Measurements from ENCODE around the gene VWF. TPM values are rescaled to one million over a fixed set of nuclear protein-coding genes. Genes with fewer than 3 reads are reported as not detected.

VWF gene
- total RNA-seq, 6 experiments from 2014 or later: 5.7 to 16.6 (median 9.6) TPM

DNA sequence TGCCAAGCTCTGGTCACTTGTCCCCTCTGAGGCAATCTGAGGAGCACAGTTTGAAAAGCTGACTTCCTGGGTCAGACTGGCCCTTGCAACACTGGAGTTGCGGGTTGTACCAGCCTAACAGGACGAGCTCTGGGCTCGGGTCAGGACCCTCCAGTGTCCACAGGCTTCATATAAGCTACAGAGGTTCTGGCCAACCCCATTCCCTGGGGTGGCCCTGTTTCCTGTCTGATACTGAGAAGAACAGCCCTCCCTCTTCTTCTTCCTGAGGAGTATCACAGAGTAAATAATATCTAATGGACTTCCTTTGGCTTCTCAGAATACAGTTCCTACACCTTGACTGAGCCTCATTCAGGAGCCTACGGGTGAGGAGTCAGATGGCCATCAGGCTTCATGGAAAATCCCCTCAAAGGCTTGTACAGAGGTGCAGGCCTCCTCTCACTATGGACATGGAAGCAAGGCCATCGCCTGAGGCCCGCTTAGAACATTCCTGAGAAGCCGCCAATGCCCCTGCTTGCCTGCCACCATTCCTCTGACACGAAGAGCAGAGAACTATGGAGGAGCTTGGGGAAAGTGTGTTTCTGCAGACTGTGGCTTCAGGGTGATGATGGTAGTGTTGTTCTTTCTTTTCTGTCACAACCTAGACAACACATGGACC, 150.9 kb downstream of the VWF start:
- no peak overlapping the region for H3K4me3 ChIP-seq
- 63% methylated on average over 6 of the region's 8 CpGs for WGBS (ENCODE audit: insufficient coverage, low coverage, low lambda C conversion rate, missing lambda C conversion rate)
- TF ChIP-seq POLR2A (IDR thresholded peaks at IDR 0.05): no peak
- TF ChIP-seq, protein P1, sequence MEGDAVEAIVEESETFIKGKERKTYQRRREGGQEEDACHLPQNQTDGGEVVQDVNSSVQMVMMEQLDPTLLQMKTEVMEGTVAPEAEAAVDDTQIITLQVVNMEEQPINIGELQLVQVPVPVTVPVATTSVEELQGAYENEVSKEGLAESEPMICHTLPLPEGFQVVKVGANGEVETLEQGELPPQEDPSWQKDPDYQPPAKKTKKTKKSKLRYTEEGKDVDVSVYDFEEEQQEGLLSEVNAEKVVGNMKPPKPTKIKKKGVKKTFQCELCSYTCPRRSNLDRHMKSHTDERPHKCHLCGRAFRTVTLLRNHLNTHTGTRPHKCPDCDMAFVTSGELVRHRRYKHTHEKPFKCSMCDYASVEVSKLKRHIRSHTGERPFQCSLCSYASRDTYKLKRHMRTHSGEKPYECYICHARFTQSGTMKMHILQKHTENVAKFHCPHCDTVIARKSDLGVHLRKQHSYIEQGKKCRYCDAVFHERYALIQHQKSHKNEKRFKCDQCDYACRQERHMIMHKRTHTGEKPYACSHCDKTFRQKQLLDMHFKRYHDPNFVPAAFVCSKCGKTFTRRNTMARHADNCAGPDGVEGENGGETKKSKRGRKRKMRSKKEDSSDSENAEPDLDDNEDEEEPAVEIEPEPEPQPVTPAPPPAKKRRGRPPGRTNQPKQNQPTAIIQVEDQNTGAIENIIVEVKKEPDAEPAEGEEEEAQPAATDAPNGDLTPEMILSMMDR (IDR thresholded peaks at IDR 0.05): no peak
- no peaks in the 10 kb centered on the region for H3K4me1 ChIP-seq
- DNase-seq: no peak
- H3K9me3 ChIP-seq: no peaks in the 10 kb centered on the region
- H3K36me3 ChIP-seq: no peaks in the 10 kb centered on the region
- intact Hi-C loops (cut with DNase I): no loop called here
- ATAC-seq: no peak
- H3K27ac ChIP-seq: no peak overlapping the region
- H3K27me3 ChIP-seq: no peaks in the 10 kb centered on the region

DNA sequence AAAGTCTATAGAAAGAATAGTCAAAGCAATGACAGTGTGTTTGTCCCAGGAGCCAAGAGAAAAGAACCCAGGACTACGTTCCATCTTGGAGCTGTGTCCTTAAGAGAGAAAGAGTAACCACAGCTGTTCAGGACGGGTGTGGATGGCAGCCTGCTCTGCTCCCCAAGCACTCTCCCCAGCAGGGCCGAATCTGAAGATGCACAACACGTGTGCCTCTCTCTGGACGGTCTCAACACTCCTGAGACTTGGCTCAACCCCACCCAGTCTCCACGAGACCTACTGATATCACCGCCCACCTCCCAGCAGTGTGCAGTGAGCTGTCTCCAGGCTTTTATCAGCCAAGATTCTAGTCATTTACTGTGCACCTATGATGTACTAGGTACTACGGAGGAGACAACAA, 152.1 kb downstream of the VWF start:
- no peak for ATAC-seq
- H3K27me3 ChIP-seq: no peaks in the 10 kb centered on the region
- 39% methylated on average over 6 of the region's 8 CpGs for WGBS (ENCODE audit: insufficient coverage, low coverage, low lambda C conversion rate, missing lambda C conversion rate)
- TF ChIP-seq, protein P1 (IDR thresholded peaks at IDR 0.05): no peak
- TF ChIP-seq POLR2A (IDR thresholded peaks at IDR 0.05): no peak
- no peak overlapping the region for H3K27ac ChIP-seq
- no peaks in the 10 kb centered on the region for H3K4me1 ChIP-seq
- H3K4me3 ChIP-seq: no peak overlapping the region
- intact Hi-C loops (cut with DNase I): no loop called here
- H3K36me3 ChIP-seq: no peaks in the 10 kb centered on the region
- H3K9me3 ChIP-seq: no peaks in the 10 kb centered on the region
- DNase-seq: no peak

DNA sequence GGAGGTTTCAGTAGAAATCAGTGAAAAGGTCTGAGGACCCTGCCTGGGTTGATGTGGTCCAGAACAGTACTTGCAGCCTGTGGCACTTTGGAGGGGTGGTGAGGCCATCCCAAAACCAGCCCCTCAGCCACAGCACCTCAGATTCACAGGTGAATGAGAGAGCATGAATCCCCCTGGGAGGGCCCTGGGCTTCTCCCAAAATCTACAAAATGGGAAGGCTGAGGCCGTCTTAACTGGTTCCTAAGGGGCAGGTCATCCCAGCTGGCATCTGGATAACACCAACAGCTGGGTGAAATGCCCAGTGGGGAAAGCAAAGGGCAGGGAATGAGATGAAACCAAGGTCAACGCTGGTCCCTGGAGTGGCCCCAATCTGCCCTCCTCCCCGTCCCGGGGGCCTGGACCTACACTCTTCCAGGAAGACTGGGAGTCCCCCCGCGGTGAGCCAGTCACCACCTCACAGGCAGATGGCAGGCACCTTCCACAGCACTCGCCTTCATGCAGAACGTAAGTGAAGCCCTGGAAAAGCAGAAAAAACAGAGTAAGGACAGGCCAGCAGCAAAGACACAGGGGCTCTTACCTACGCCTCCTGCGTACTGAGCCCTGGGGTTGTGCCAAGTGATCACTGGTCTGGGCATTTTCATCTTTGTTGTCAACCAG, 153.1 kb downstream of the VWF start:
- WGBS (ENCODE audit: insufficient coverage, low coverage, low lambda C conversion rate, missing lambda C conversion rate): 71% methylated on average over 1 of the region's 10 CpGs
- Histone ChIP-seq H3K4me3 (no peak overlapping the region), H3K9me3 (no peaks in the 10 kb centered on the region), H3K4me1 (no peaks in the 10 kb centered on the region), H3K27ac (no peak overlapping the region), H3K36me3 (no peaks in the 10 kb centered on the region), H3K27me3 (no peaks in the 10 kb centered on the region)
- DNase-seq (no peak), ATAC-seq (no peak)
- TF ChIP-seq POLR2A (IDR thresholded peaks at IDR 0.05): no peak
- TF ChIP-seq, protein P1 (IDR thresholded peaks at IDR 0.05): no peak
- intact Hi-C loops (cut with DNase I): no loop called here

DNA sequence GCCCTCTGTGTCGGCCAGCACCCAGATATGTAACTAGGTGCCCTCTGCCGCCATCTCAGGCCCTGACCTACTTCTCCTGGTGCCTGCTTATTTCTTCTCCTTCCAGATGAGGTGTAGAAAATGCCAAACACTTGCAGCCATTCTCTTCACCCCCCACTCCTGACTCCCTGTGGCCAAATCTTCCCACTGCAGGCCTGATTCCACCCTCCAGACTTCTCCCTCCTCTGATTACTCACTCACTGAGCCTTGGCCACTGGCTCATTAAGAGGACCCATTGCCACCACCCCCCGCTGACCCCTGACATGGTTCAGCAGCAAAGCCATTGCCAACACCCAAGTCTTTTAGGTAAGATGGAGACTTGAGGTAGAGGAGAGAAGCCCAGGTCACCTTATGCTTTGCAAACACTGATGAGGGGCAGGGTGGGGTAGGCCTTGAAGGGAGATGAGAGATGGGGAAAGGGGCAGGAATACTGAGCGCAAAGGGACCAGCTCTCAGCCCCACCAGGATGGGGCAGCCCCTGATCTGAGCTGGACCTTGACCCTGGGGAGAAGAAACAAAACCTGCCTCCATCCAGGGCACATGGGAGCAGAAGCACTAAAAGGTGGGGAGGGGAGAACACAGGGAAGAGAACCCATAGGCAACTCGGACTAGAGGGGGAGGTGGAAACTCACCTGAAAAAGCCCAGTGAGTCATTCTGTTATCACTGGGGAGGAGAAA, 154.3 kb downstream of the VWF start:
- H3K36me3 ChIP-seq: no peaks in the 10 kb centered on the region
- TF ChIP-seq POLR2A (IDR thresholded peaks at IDR 0.05): no peak
- TF ChIP-seq, protein P1 (IDR thresholded peaks at IDR 0.05): no peak
- ATAC-seq (no peak), DNase-seq (no peak)
- no peaks in the 10 kb centered on the region for H3K9me3 ChIP-seq
- 87% methylated on average over 4 of the region's 5 CpGs for WGBS (ENCODE audit: insufficient coverage, low coverage, low lambda C conversion rate, missing lambda C conversion rate)
- H3K4me3 ChIP-seq: no peak overlapping the region
- no peaks in the 10 kb centered on the region for H3K4me1 ChIP-seq
- H3K27me3 ChIP-seq: no peaks in the 10 kb centered on the region
- no peak overlapping the region for H3K27ac ChIP-seq
- intact Hi-C loops (cut with DNase I): no loop called here

Measured in right lobe of liver (tissue), 6 donors.